IMR-90 (cell line): ENCODE results near the gene GSE1. TPM values are rescaled to one million over a fixed set of nuclear protein-coding genes. Genes with fewer than 3 reads are reported as not detected.

Experiments used
- ATAC-seq: fragments of 200-7000 bp; cut with Tn5 transposase; 2 replicates; pipeline ENCODE4 v1.9.1; 2020; ENCODE audit warnings: low read depth, mild to moderate bottlenecking, moderate library complexity
- BruUV-seq: library from RNA; stranded (reverse); fragments of 400-500 nt; replicated peaks from 2 replicates; lab custom pipeline; 2021; lab: Mats Ljungman, UMichigan
- CTCF ChIA-PET: fragments of 300-600 bp; formaldehyde crosslinking; extraction: SDS; loops from one replicate; lab custom pipeline; 2021; ENCODE audit warnings: antibody characterized with exemption; lab: Yijun Ruan, JAX
- POLR2A ChIA-PET: fragments of 300-600 bp; sonication (Branson Sonifier 250); formaldehyde crosslinking; loops from one replicate; lab custom pipeline; 2022; ENCODE audit warnings: antibody characterized with exemption; ENCODE audit not compliant: unreplicated experiment; lab: Charles Lee
- DNase-seq: peaks from one replicate; pipeline ENCODE4 v3.0.0; 2013
- H2AFZ ChIP-seq: replicated peaks from 2 replicates; pipeline ENCODE3; 2013; ENCODE audit warnings: low read length, mild to moderate bottlenecking; ENCODE audit not compliant: poor library complexity
- H2AK5ac ChIP-seq: 2 replicates; pipeline ENCODE4 v1.6.1; 2013; ENCODE audit warnings: low read depth, low read length, inconsistent platforms
- H2AK9ac ChIP-seq: replicated peaks from 2 replicates; pipeline ENCODE3; 2013; ENCODE audit warnings: mild to moderate bottlenecking, low read depth, low read length, moderate library complexity; ENCODE audit not compliant: poor library complexity
- H2BK120ac ChIP-seq: 2 replicates; pipeline ENCODE4 v1.6.1; 2013; ENCODE audit warnings: low read depth, low read length, inconsistent platforms
- H2BK15ac ChIP-seq: 3 replicates; pipeline ENCODE4 v1.6.1; 2013; ENCODE audit warnings: low read depth, low read length, inconsistent platforms
- H2BK20ac ChIP-seq: 2 replicates; pipeline ENCODE4 v1.6.1; 2013; ENCODE audit warnings: low read depth, mild to moderate bottlenecking, inconsistent platforms, low read length, moderate library complexity
- H2BK5ac ChIP-seq: 2 replicates; pipeline ENCODE4 v1.6.1; 2013; ENCODE audit warnings: mild to moderate bottlenecking, low read depth, low read length, inconsistent platforms; ENCODE audit not compliant: poor library complexity, severe bottlenecking
- H3K14ac ChIP-seq: replicated peaks from 2 replicates; pipeline ENCODE4 v1.6.1; 2013; ENCODE audit warnings: low read depth, low read length, inconsistent platforms
- H3K18ac ChIP-seq: 2 replicates; pipeline ENCODE4 v1.6.1; 2013; ENCODE audit warnings: low read depth, low read length, control low read depth
- H3K23ac ChIP-seq: 2 replicates; pipeline ENCODE4 v1.6.1; 2013; ENCODE audit warnings: low read depth, low read length, inconsistent platforms
- H3K27ac ChIP-seq: 2 replicates; pipeline ENCODE4 v1.5.1; 2013; ENCODE audit warnings: mild to moderate bottlenecking, control low read depth, low read length; ENCODE audit not compliant: insufficient read depth
- H3K27me3 ChIP-seq: 2 replicates; pipeline ENCODE4 v1.6.1; 2013; ENCODE audit warnings: low read length; ENCODE audit not compliant: control insufficient read depth, insufficient read depth
- H3K36me3 ChIP-seq: 2 replicates; pipeline ENCODE4 v1.6.1; 2013; ENCODE audit warnings: low read length, mixed read lengths; ENCODE audit not compliant: control insufficient read depth, insufficient read depth
- H3K4ac ChIP-seq: 2 replicates; pipeline ENCODE4 v1.6.1; 2013; ENCODE audit warnings: low read depth, low read length, inconsistent platforms
- H3K4me1 ChIP-seq: 2 replicates; pipeline ENCODE4 v1.6.1; 2013; ENCODE audit warnings: low read length, mixed read lengths; ENCODE audit not compliant: control insufficient read depth, insufficient read depth
- H3K4me2 ChIP-seq: 2 replicates; pipeline ENCODE4 v1.6.1; 2013; ENCODE audit warnings: low read depth, mild to moderate bottlenecking, control low read depth, low read length, moderate library complexity
- H3K4me3 ChIP-seq: 2 replicates; pipeline ENCODE4 v1.5.1; 2013; ENCODE audit warnings: low read depth, mild to moderate bottlenecking, control low read depth, low read length, moderate library complexity; ENCODE audit not compliant: insufficient read depth
- H3K56ac ChIP-seq: 2 replicates; pipeline ENCODE4 v1.6.1; 2013; ENCODE audit warnings: low read length, inconsistent platforms; ENCODE audit not compliant: insufficient read depth; ENCODE audit errors: extremely low read depth
- H3K79me1 ChIP-seq, 2 experiments: 2 replicates each; pipeline ENCODE4 v1.6.1; 2013; ENCODE audit warnings: low read length in 2 of 2, inconsistent platforms in 1 of 2, low read depth in 1 of 2
- H3K9ac ChIP-seq: 2 replicates; pipeline ENCODE4 v1.6.1; 2013; ENCODE audit warnings: low read depth, low read length, control low read depth
- H3K9me1 ChIP-seq: 2 replicates; pipeline ENCODE4 v1.6.1; 2013; ENCODE audit warnings: low read length, inconsistent platforms; ENCODE audit not compliant: insufficient read depth
- H3K9me3 ChIP-seq: 2 replicates; pipeline ENCODE4 v1.6.1; 2013; ENCODE audit warnings: low read length; ENCODE audit not compliant: control insufficient read depth, insufficient read depth
- H4K20me1 ChIP-seq: 2 replicates; pipeline ENCODE4 v1.6.1; 2013; ENCODE audit warnings: low read length, inconsistent platforms; ENCODE audit not compliant: insufficient read depth
- H4K5ac ChIP-seq: 2 replicates; pipeline ENCODE4 v1.6.1; 2013; ENCODE audit warnings: mild to moderate bottlenecking, low read depth, low read length, control low read depth
- H4K8ac ChIP-seq, 2 experiments: 2 replicates each; pipeline ENCODE4 v1.6.1; 2013; ENCODE audit warnings: low read depth in 2 of 2, low read length in 2 of 2, control low read depth in 1 of 2, inconsistent platforms in 1 of 2
- H4K91ac ChIP-seq: 2 replicates; pipeline ENCODE4 v1.6.1; 2013; ENCODE audit warnings: low read depth, low read length, inconsistent platforms; ENCODE audit not compliant: insufficient read depth
- BHLHE40 ChIP-seq: fragments of 150-350 bp; IDR thresholded peaks from 2 replicates; pipeline ENCODE4 v1.6.1; 2016; ENCODE audit warnings: mild to moderate bottlenecking, low read depth, low read length
- CEBPB ChIP-seq: IDR thresholded peaks from 2 replicates; pipeline ENCODE4 v1.6.1; 2012; ENCODE audit warnings: low read depth, low read length, improper control_type of control experiment
- CHD1 ChIP-seq: IDR thresholded peaks from 2 replicates; pipeline ENCODE4 v1.6.1; 2012; ENCODE audit warnings: low read depth, low read length, improper control_type of control experiment
- MAFK ChIP-seq: IDR thresholded peaks from 2 replicates; pipeline ENCODE4 v1.6.1; 2012; ENCODE audit warnings: low read depth, low read length, improper control_type of control experiment
- MAZ ChIP-seq: IDR thresholded peaks from 2 replicates; pipeline ENCODE4 v1.6.1; 2012; ENCODE audit warnings: low read depth, mild to moderate bottlenecking, low read length, improper control_type of control experiment, moderate library complexity, borderline replicate concordance
- NFE2L2 ChIP-seq: fragments of 150-350 bp; IDR thresholded peaks from 2 replicates; pipeline ENCODE4 v1.6.1; 2016; ENCODE audit warnings: low read depth, mild to moderate bottlenecking, low read length
- RAD21 ChIP-seq: IDR thresholded peaks from 2 replicates; pipeline ENCODE4 v1.6.1; 2012; ENCODE audit warnings: low read length, improper control_type of control experiment
- RCOR1 ChIP-seq: IDR thresholded peaks from 2 replicates; pipeline ENCODE4 v1.6.1; 2012; ENCODE audit warnings: mild to moderate bottlenecking, low read length, improper control_type of control experiment; ENCODE audit not compliant: insufficient replicate concordance
- RFX5 ChIP-seq: IDR thresholded peaks from 2 replicates; pipeline ENCODE4 v1.8.0; 2012; ENCODE audit warnings: low read depth, mild to moderate bottlenecking, low read length, moderate library complexity
- WGBS, 2 experiments: methylation state at CpG; one replicate each; pipeline versions ENCODE4 v1.1.5 to v1.1.7; 2013; ENCODE audit warnings: missing lambda C conversion rate in 2 of 2; ENCODE audit not compliant: insufficient read length in 1 of 2; ENCODE audit errors: extremely low coverage in 2 of 2; 5-methylcytosine and 5-hydroxymethylcytosine counted together
- dilution Hi-C: fragments of 300-500 bp; cut with HindIII; formaldehyde crosslinking; loops from one replicate; pipeline ENCODE4 v1.14.3; 2018; ENCODE audit warnings: low sequenced_read_pairs; ENCODE audit not compliant: unreplicated experiment
- in situ Hi-C: fragments of 300-500 bp; cut with MboI; formaldehyde crosslinking; loops from 3 replicates; pipeline ENCODE4 v1.14.3; 2019; ENCODE audit warnings: low sequenced_read_pairs, inconsistent platforms, mixed read lengths
- intact Hi-C: fragments of 100-400 bp; cut with micrococcal nuclease; formaldehyde crosslinking; loops from 2 replicates; pipeline ENCODE4 v1.10.0; 2022
- polyA plus RNA-seq, 3 experiments: library from polyadenylated mRNA; depleted of rRNA; stranded (reverse); fragments of >200 nt; gene quantifications; 2 replicates each; pipeline ENCODE4 v1.2.3, GENCODE V29; 2012; ENCODE audit warnings: low replicate concordance in 1 of 3
- total RNA-seq: library from RNA; depleted of rRNA; stranded (reverse); fragments of >200 nt; gene quantifications from 2 replicates; pipeline ENCODE4 v1.2.3, GENCODE V29; 2012
- TF ChIP-seq, protein P1 (sequence below): fragments of 150-350 bp; IDR thresholded peaks from 2 replicates; pipeline ENCODE4 v1.6.1; 2017; ENCODE audit warnings: mild to moderate bottlenecking, antibody characterized with exemption, low read length, low read depth
- TF ChIP-seq, protein P2 (sequence below): conservative IDR thresholded peaks from 2 replicates; pipeline ENCODE4 v1.5.1; 2012; ENCODE audit warnings: mild to moderate bottlenecking, low read depth, low read length, improper control_type of control experiment

Gene GSE1
- total and polyA plus RNA-seq, 2 of the 4 experiments (the other 2 are of a cell fraction), result 14.9 to 25.5 TPM

DNA sequence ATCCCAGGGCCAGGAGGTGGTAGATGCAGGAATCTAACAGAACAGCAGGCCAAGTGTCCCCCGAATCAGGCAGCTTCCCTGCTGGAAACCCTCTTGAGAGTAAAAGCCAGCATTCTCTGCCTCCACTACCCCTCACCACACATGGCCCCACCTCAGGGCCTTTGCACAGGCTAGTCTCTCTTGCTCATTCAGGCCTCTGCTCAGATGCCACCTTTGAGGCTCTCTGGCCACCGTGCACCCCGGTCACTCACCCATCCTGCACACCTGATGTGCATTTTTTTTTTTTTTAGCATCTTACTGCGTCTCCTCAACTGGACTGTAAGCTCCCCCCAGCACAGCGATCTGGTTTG, 34.5 kb upstream of the GSE1 start:
- no peak overlapping the region for H2BK15ac ChIP-seq
- H3K79me1 ChIP-seq, result peaks cover 46 to 95% of the 10 kb centered on the region in 2 experiments
- H3K23ac ChIP-seq, result no peak overlapping the region
- no peak overlapping the region for H2BK20ac ChIP-seq
- H3K4ac ChIP-seq, result no peak overlapping the region
- in situ Hi-C loops, result no loop called here
- WGBS, 2 experiments, result 94% methylated on average over 4 of the region's 5 CpGs; no CpG with 5 or more reads in 1 of the 2 experiments
- TF ChIP-seq CHD1 (no peak), CEBPB (no peak), RAD21 (no peak), RCOR1 (no peak), BHLHE40 (no peak), NFE2L2 (no peak), MAZ (no peak), MAFK (no peak), RFX5 (no peak)
- TF ChIP-seq, protein P1, sequence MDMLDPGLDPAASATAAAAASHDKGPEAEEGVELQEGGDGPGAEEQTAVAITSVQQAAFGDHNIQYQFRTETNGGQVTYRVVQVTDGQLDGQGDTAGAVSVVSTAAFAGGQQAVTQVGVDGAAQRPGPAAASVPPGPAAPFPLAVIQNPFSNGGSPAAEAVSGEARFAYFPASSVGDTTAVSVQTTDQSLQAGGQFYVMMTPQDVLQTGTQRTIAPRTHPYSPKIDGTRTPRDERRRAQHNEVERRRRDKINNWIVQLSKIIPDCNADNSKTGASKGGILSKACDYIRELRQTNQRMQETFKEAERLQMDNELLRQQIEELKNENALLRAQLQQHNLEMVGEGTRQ, result no peak
- TF ChIP-seq, protein P2, sequence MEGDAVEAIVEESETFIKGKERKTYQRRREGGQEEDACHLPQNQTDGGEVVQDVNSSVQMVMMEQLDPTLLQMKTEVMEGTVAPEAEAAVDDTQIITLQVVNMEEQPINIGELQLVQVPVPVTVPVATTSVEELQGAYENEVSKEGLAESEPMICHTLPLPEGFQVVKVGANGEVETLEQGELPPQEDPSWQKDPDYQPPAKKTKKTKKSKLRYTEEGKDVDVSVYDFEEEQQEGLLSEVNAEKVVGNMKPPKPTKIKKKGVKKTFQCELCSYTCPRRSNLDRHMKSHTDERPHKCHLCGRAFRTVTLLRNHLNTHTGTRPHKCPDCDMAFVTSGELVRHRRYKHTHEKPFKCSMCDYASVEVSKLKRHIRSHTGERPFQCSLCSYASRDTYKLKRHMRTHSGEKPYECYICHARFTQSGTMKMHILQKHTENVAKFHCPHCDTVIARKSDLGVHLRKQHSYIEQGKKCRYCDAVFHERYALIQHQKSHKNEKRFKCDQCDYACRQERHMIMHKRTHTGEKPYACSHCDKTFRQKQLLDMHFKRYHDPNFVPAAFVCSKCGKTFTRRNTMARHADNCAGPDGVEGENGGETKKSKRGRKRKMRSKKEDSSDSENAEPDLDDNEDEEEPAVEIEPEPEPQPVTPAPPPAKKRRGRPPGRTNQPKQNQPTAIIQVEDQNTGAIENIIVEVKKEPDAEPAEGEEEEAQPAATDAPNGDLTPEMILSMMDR, result no peak
- no peak overlapping the region for H3K18ac ChIP-seq
- no peak overlapping the region for H2AK5ac ChIP-seq
- intact Hi-C loops, result no loop called here
- H4K5ac ChIP-seq, result no peak overlapping the region
- no peak overlapping the region for H3K56ac ChIP-seq
- H3K9ac ChIP-seq, result no peak overlapping the region
- no peaks in the 10 kb centered on the region for H3K36me3 ChIP-seq
- H3K9me1 ChIP-seq, result peaks cover 9% of the 10 kb centered on the region; the same call in 1 of the 2 replicates
- peak overlapping the region; percentile 17 for H2AK9ac ChIP-seq
- peaks cover 74% of the 10 kb centered on the region for H4K20me1 ChIP-seq
- H3K14ac ChIP-seq, result no peak overlapping the region
- H2AFZ ChIP-seq, result no peak overlapping the region
- dilution Hi-C loops, result no loop called here
- peaks cover 44% of the 10 kb centered on the region for H3K4me1 ChIP-seq
- CTCF ChIA-PET, result interaction anchor here (1.0 kb wide), 1 partner anchor 14 kb away, joined by 3 read pairs; no protein-coding TSS in a partner anchor
- no peak overlapping the region for H3K4me2 ChIP-seq
- no peak overlapping the region for H3K27ac ChIP-seq
- ATAC-seq (no peak), DNase-seq (no peak)
- H3K9me3 ChIP-seq, result no peaks in the 10 kb centered on the region
- H2BK120ac ChIP-seq, result no peak overlapping the region
- no peak overlapping the region for H4K8ac ChIP-seq
- no peaks in the 10 kb centered on the region for H3K27me3 ChIP-seq
- no peak overlapping the region for H3K4me3 ChIP-seq
- BruUV-seq, result no TSS peak
- no peak overlapping the region for H2BK5ac ChIP-seq
- POLR2A ChIA-PET, result no interaction called here
- H4K91ac ChIP-seq, result no peak overlapping the region
